Measurements from ENCODE around the gene SMYD1.

GRCh38 chr2:88147145-88147544 is 79.5 kb downstream of the SMYD1 start:
- no peak for TF ChIP-seq CTCF (IDR thresholded peaks at IDR 0.05)
- TF ChIP-seq POLR2A (IDR thresholded peaks at IDR 0.05), result no peak

Data from lower leg skin (tissue), 3 donors.